Astrocyte of the cerebellum (primary cell): ENCODE results near the gene ABHD10.
"Not testable (repeated sequence)": the region's sequence is repeated elsewhere in the genome, so short reads cannot be mapped to it uniquely, and the experiment has no call there.

Experiments
- DNase-seq: peaks from one replicate; pipeline ENCODE4 v3.0.0-alpha.2; 2011; ENCODE audit warnings: low read depth
- H3K4me3 ChIP-seq: 2 replicates; pipeline ENCODE4 v1.5.1; 2011; ENCODE audit warnings: mild to moderate bottlenecking, low read depth, low read length, moderate library complexity
- CTCF ChIP-seq: IDR thresholded peaks from 2 replicates; pipeline ENCODE4 v1.5.1; 2012; ENCODE audit warnings: low read length, low read depth, moderate library complexity, mild to moderate bottlenecking; ENCODE audit errors: missing control alignments
- in situ Hi-C: cut with HindIII; loops from 2 replicates; pipeline ENCODE4 v1.10.0; 2017; ENCODE audit warnings: low sequenced_read_pairs

The ABHD10 gene

GRCh38 chr3:112032098-112032731 lies 53.4 kb downstream of the ABHD10 start:
- in situ Hi-C loops, result no loop called here
- DNase-seq, result no peak
- no peak overlapping the region for H3K4me3 ChIP-seq
- TF ChIP-seq CTCF, result no peak

GRCh38 chr3:112034436-112034835 lies 55.6 kb downstream of the ABHD10 start, which contains the start of gene TMPRSS7:
TMPRSS7 (plus strand) TSS chr3:112034736; CDS start chr3:112034846, 110 bp downstream.
- DNase-seq, result no peak
- TF ChIP-seq CTCF, result no peak
- in situ Hi-C loops, result no loop called here
- no peak within 1 kb of the TSS for H3K4me3 ChIP-seq

- H3K4me3 ChIP-seq, result no peak overlapping the region
- in situ Hi-C loops, result no loop called here
- TF ChIP-seq CTCF, result no peak
- no peak for DNase-seq
These were observed 56.4 kb downstream of the ABHD10 start for GRCh38 chr3:112035241-112035640.

GRCh38 chr3:112037194-112037593 lies 58.4 kb downstream of the ABHD10 start:
- DNase-seq, H3K4me3 ChIP-seq, in situ Hi-C loops: not testable (repeated sequence)

- in situ Hi-C loops, result no loop called here
- TF ChIP-seq CTCF, result no peak
- DNase-seq, result no peak
- no peak overlapping the region for H3K4me3 ChIP-seq
These were observed 60.0 kb downstream of the ABHD10 start for GRCh38 chr3:112038863-112039262.

- in situ Hi-C loops, result no loop called here
- no peak for TF ChIP-seq CTCF
- no peak overlapping the region for H3K4me3 ChIP-seq
- DNase-seq, result no peak
These were observed 62.5 kb downstream of the ABHD10 start for GRCh38 chr3:112041321-112041720.

GRCh38 chr3:112042842-112043280 lies 64.0 kb downstream of the ABHD10 start:
- DNase-seq, result no peak
- in situ Hi-C loops, result no loop called here
- TF ChIP-seq CTCF, result no peak
- H3K4me3 ChIP-seq, result no peak overlapping the region
